Liver (tissue), 9 donors: Measurements from ENCODE around the gene MRPL9. TPM values are rescaled to one million over a fixed set of nuclear protein-coding genes. Genes with fewer than 3 reads are reported as not detected.

Experiments
- DNase-seq: peaks from one replicate; pipeline ENCODE4 v3.0.0-alpha.2; 2017; ENCODE audit warnings: low spot score
- H3K27ac ChIP-seq, 2 donors: one replicate each; pipeline ENCODE4 v1.7.0; 2013; ENCODE audit warnings: inconsistent platforms in 2 of 2, low read length in 2 of 2, control low read depth in 1 of 2, low read depth in 1 of 2, mild to moderate bottlenecking in 1 of 2
- H3K27me3 ChIP-seq, 4 donors: one replicate each; pipeline versions ENCODE4 v1.6.1 to v1.7.0; 2013; ENCODE audit warnings: low read length in 3 of 4, inconsistent platforms in 1 of 4, mild to moderate bottlenecking in 1 of 4, moderate library complexity in 1 of 4; ENCODE audit not compliant: control insufficient read depth in 4 of 4, insufficient read depth in 4 of 4
- H3K36me3 ChIP-seq, 4 donors: one replicate each; pipeline versions ENCODE4 v1.6.1 to v1.7.0; 2013; ENCODE audit warnings: low read length in 3 of 4, mild to moderate bottlenecking in 3 of 4, low read depth in 1 of 4, moderate library complexity in 1 of 4; ENCODE audit not compliant: control insufficient read depth in 4 of 4, insufficient read depth in 3 of 4
- H3K4me1 ChIP-seq, 4 donors: one replicate each; pipeline versions ENCODE4 v1.6.1 to v1.7.0; 2013; ENCODE audit warnings: low read length in 3 of 4, mild to moderate bottlenecking in 3 of 4, moderate library complexity in 1 of 4; ENCODE audit not compliant: control insufficient read depth in 4 of 4, insufficient read depth in 4 of 4
- H3K4me3 ChIP-seq, 3 donors: one replicate each; pipeline versions ENCODE4 v1.6.1 to v1.7.0; 2013; ENCODE audit warnings: low read length in 3 of 3, control low read depth in 1 of 3, low read depth in 1 of 3, mild to moderate bottlenecking in 1 of 3
- H3K9ac ChIP-seq, 2 donors: one replicate each; pipeline ENCODE4 v1.7.0; 2013; ENCODE audit warnings: low read length in 2 of 2, mild to moderate bottlenecking in 2 of 2, moderate library complexity in 2 of 2, control low read depth in 1 of 2, low read depth in 1 of 2
- H3K9me3 ChIP-seq, 4 donors: one replicate each; pipeline versions ENCODE4 v1.6.1 to v1.7.0; 2013; ENCODE audit warnings: low read length in 3 of 4; ENCODE audit not compliant: control insufficient read depth in 4 of 4
- ATF3 ChIP-seq: IDR thresholded peaks from 2 replicates; pipeline ENCODE4 v1.6.1; 2016; ENCODE audit warnings: antibody characterized with exemption
- CTCF ChIP-seq: fragments of 150-350 bp; IDR thresholded peaks from 2 replicates; pipeline ENCODE4 v1.5.1; 2017; ENCODE audit warnings: improper control_type of control experiment, low read depth, low read length; ENCODE audit not compliant: missing input control
- FOXA1 ChIP-seq: IDR thresholded peaks from 2 replicates; pipeline ENCODE4 v1.6.1; 2016; ENCODE audit warnings: antibody characterized with exemption
- FOXA2 ChIP-seq: IDR thresholded peaks from 2 replicates; pipeline ENCODE4 v1.6.1; 2016; ENCODE audit warnings: antibody characterized with exemption
- GABPA ChIP-seq, 2 donors: IDR thresholded peaks in 1 of 2; conservative IDR thresholded peaks in 1 of 2; 2 replicates each; pipeline ENCODE4 v1.6.1; 2016; ENCODE audit warnings: antibody characterized with exemption in 2 of 2, mild to moderate bottlenecking in 1 of 2, moderate library complexity in 1 of 2
- HNF4A ChIP-seq, 2 donors: conservative IDR thresholded peaks; 2 replicates each; pipeline ENCODE4 v1.6.1; 2016; ENCODE audit warnings: antibody characterized with exemption in 2 of 2, mild to moderate bottlenecking in 2 of 2
- HNF4G ChIP-seq: IDR thresholded peaks from 2 replicates; pipeline ENCODE4 v1.6.1; 2016; ENCODE audit warnings: antibody characterized with exemption
- JUND ChIP-seq, 2 donors: IDR thresholded peaks; 2 replicates each; pipeline ENCODE4 v1.6.1; 2016; ENCODE audit warnings: antibody characterized with exemption in 2 of 2
- MAX ChIP-seq: IDR thresholded peaks from 2 replicates; pipeline ENCODE4 v1.6.1; 2016; ENCODE audit warnings: antibody characterized with exemption
- REST ChIP-seq: IDR thresholded peaks from 2 replicates; pipeline ENCODE4 v1.6.1; 2016; ENCODE audit warnings: antibody characterized with exemption, mild to moderate bottlenecking
- SP1 ChIP-seq: IDR thresholded peaks from 2 replicates; pipeline ENCODE4 v1.6.1; 2018; ENCODE audit warnings: antibody characterized with exemption, mild to moderate bottlenecking
- TAF1 ChIP-seq: conservative IDR thresholded peaks from 2 replicates; pipeline ENCODE4 v1.6.1; 2016; ENCODE audit warnings: antibody characterized with exemption, mild to moderate bottlenecking
- YY1 ChIP-seq: IDR thresholded peaks from 2 replicates; pipeline ENCODE4 v1.6.1; 2016; ENCODE audit warnings: antibody characterized with exemption, mild to moderate bottlenecking
- ZBTB33 ChIP-seq: IDR thresholded peaks from 2 replicates; pipeline ENCODE4 v1.6.1; 2016; ENCODE audit warnings: antibody characterized with exemption
- WGBS: extraction: QIAGEN DNeasy Blood & Tissue Kit; methylation state at CpG from one replicate; pipeline ENCODE4 v1.1.7; 2013; 5-methylcytosine and 5-hydroxymethylcytosine counted together
- polyA plus RNA-seq, 2 donors: library from polyadenylated mRNA; stranded (reverse) in 1 of 2; unstranded in 1 of 2; fragments of 200-250 nt in 1 of 2; fragments of >200 nt in 1 of 2; fragmentation: Nextera tagmentation in 1 of 2; extraction: Ambion mirVana in 1 of 2; gene quantifications; one replicate each; pipeline versions ENCODE4 v1.2.1 to v1.2.3, GENCODE V29; 2013 to 2015
- total RNA-seq, 2 donors: library from RNA; depleted of rRNA; stranded (reverse); fragments of >200 nt; gene quantifications; one replicate each; pipeline ENCODE4 v1.2.3, GENCODE V29; 2014
- donor health status: healthy.
- donor health status: healthy.
- donor health status: healthy.
- donor health status: healthy.
- donor health status: healthy.

The MRPL9 gene
- total and polyA plus RNA-seq, 4 donors = 22.5 to 43.5 (median 31.6) TPM

GRCh38 chr1:151811181-151811580 is 47.9 kb upstream of the MRPL9 start:
- WGBS = 92% methylated on average over 9 of the region's 9 CpGs

More at GRCh38 chr1:151811181-151811580, 47.9 kb upstream of the MRPL9 start:
- TF ChIP-seq FOXA2 = no peak
- TF ChIP-seq FOXA1 = no peak
- TF ChIP-seq REST = no peak
- TF ChIP-seq ATF3 = no peak
- no peak for TF ChIP-seq SP1
- no peak for TF ChIP-seq YY1
- no peak for TF ChIP-seq HNF4G
- TF ChIP-seq ZBTB33 = no peak
- no peak for TF ChIP-seq GABPA (IDR thresholded peaks at IDR 0.05 in 1 of 2, conservative IDR thresholded peaks at IDR 0.05 in 1 of 2)
- no peak for TF ChIP-seq CTCF
- no peak for TF ChIP-seq TAF1
- no peak for TF ChIP-seq JUND (IDR thresholded peaks at IDR 0.05)
- no peak for TF ChIP-seq MAX
- no peak for TF ChIP-seq HNF4A (conservative IDR thresholded peaks at IDR 0.05)
- H3K36me3 ChIP-seq = peaks cover 1 to 75% (median 57%) of the 10 kb centered on the region in 4 donors
- no peak for DNase-seq
- no peak overlapping the region for H3K4me3 ChIP-seq
- H3K9ac ChIP-seq = no peak overlapping the region
- H3K27ac ChIP-seq = no peak overlapping the region
- peaks cover 0 to 7% (median 2%) of the 10 kb centered on the region in 4 donors for H3K4me1 ChIP-seq
- H3K27me3 ChIP-seq = no peaks in the 10 kb centered on the region
- H3K9me3 ChIP-seq = no peaks in the 10 kb centered on the region
